ENCODE results near the gene SH3TC1.

Gene SH3TC1

GRCh38 chr4:8238036-8238511 lies 39.0 kb downstream of the SH3TC1 start:
- Histone ChIP-seq H3K27me3 (replicated peaks) (no peaks in the 10 kb centered on the region), H3K4me3 (ENCODE audit: low read depth, low read length) (no peak overlapping the region), H3K27ac (no peak overlapping the region), H3K36me3 (replicated peaks) (no peaks in the 10 kb centered on the region)
- in situ Hi-C loops (cut with HindIII; ENCODE audit: low pct_ligation_motif_present, low sequenced_read_pairs): no loop called here
- DNase-seq: no peak
- TF ChIP-seq CTCF (IDR thresholded peaks at IDR 0.05; ENCODE audit: low read depth, low read length, missing control alignments): no peak

- TF ChIP-seq CTCF (IDR thresholded peaks at IDR 0.05; ENCODE audit: low read depth, low read length, missing control alignments): peak; percentile 67
- H3K27me3 ChIP-seq (replicated peaks): no peaks in the 10 kb centered on the region
- in situ Hi-C loops (cut with HindIII; ENCODE audit: low pct_ligation_motif_present, low sequenced_read_pairs): no loop called here
- no peaks in the 10 kb centered on the region for H3K36me3 ChIP-seq (replicated peaks)
- DNase-seq: no peak
- no peak overlapping the region for H3K4me3 ChIP-seq (ENCODE audit: low read depth, low read length)
- H3K27ac ChIP-seq: no peak overlapping the region
These were observed 39.5 kb downstream of the SH3TC1 start for GRCh38 chr4:8238515-8239053.

- H3K27me3 ChIP-seq (replicated peaks): no peaks in the 10 kb centered on the region
- in situ Hi-C loops (cut with HindIII; ENCODE audit: low pct_ligation_motif_present, low sequenced_read_pairs): no loop called here
- no peaks in the 10 kb centered on the region for H3K36me3 ChIP-seq (replicated peaks)
- no peak for DNase-seq
- no peak for TF ChIP-seq CTCF (IDR thresholded peaks at IDR 0.05; ENCODE audit: low read depth, low read length, missing control alignments)
- no peak overlapping the region for H3K27ac ChIP-seq
- no peak overlapping the region for H3K4me3 ChIP-seq (ENCODE audit: low read depth, low read length)
These were observed 40.1 kb downstream of the SH3TC1 start for GRCh38 chr4:8239226-8239625.

- no peak overlapping the region for H3K27ac ChIP-seq
- H3K36me3 ChIP-seq (replicated peaks): no peaks in the 10 kb centered on the region
- in situ Hi-C loops (cut with HindIII; ENCODE audit: low pct_ligation_motif_present, low sequenced_read_pairs): no loop called here
- DNase-seq: no peak
- no peak overlapping the region for H3K4me3 ChIP-seq (ENCODE audit: low read depth, low read length)
- no peaks in the 10 kb centered on the region for H3K27me3 ChIP-seq (replicated peaks)
- TF ChIP-seq CTCF (IDR thresholded peaks at IDR 0.05; ENCODE audit: low read depth, low read length, missing control alignments): no peak
These were observed 40.6 kb downstream of the SH3TC1 start for GRCh38 chr4:8239661-8240060.

- H3K27me3 ChIP-seq (replicated peaks): no peaks in the 10 kb centered on the region
These were observed 41.3 kb downstream of the SH3TC1 start for GRCh38 chr4:8240211-8241041.

More at GRCh38 chr4:8240211-8241041, 41.3 kb downstream of the SH3TC1 start:
- Histone ChIP-seq H3K27ac (no peak overlapping the region), H3K4me3 (ENCODE audit: low read depth, low read length) (no peak overlapping the region), H3K36me3 (replicated peaks) (no peaks in the 10 kb centered on the region)
- in situ Hi-C loops (cut with HindIII; ENCODE audit: low pct_ligation_motif_present, low sequenced_read_pairs): no loop called here
- DNase-seq: no peak
- TF ChIP-seq CTCF (IDR thresholded peaks at IDR 0.05; ENCODE audit: low read depth, low read length, missing control alignments): no peak

Measured in brain microvascular endothelial cell (primary cell).